K562 (cell line): ENCODE results near the gene GREB1.

ENCODE experiments used
- CTBP1 ChIP-seq: fragments of 450-650 bp; IDR thresholded peaks from 2 replicates; pipeline ENCODE4 v1.6.1; 2016; ENCODE audit warnings: borderline replicate concordance
- CTCF ChIP-seq, 3 experiments: IDR thresholded peaks in 2 of 3; conservative IDR thresholded peaks in 1 of 3; 2 replicates each; pipeline ENCODE4 v1.5.1; 2011 to 2012; ENCODE audit warnings: low read length in 3 of 3, mild to moderate bottlenecking in 3 of 3, control low read depth in 2 of 3, improper control_type of control experiment in 1 of 3, inconsistent platforms in 1 of 3, low read depth in 1 of 3, mixed read lengths in 1 of 3, moderate library complexity in 1 of 3; ENCODE audit not compliant: insufficient read depth in 2 of 3
- JUND ChIP-seq, 2 experiments: IDR thresholded peaks; 2 replicates in 1 of 2; 3 replicates in 1 of 2; pipeline ENCODE4 v1.6.1; 2011; ENCODE audit warnings: borderline replicate concordance in 2 of 2, low read depth in 2 of 2, low read length in 2 of 2, improper control_type of control experiment in 1 of 2, missing biosample characterization in 1 of 2, missing genetic modification characterization in 1 of 2, missing genetic modification reagents in 1 of 2
- MIER1 ChIP-seq: fragments of 450-650 bp; IDR thresholded peaks from 2 replicates; pipeline ENCODE4 v1.6.1; 2016; ENCODE audit warnings: antibody characterized with exemption, mild to moderate bottlenecking, low read depth
- TAF15 ChIP-seq: fragments of 200-400 bp; formaldehyde crosslinking; IDR thresholded peaks from 2 replicates; pipeline ENCODE4 v1.6.1; 2017; ENCODE audit warnings: mild to moderate bottlenecking, low read depth, low read length, moderate library complexity
- ZNF717 ChIP-seq: fragments of 250-450 bp; sonication (Bioruptor Pico); IDR thresholded peaks from 2 replicates; pipeline ENCODE4 v1.5.0; 2021

- TF ChIP-seq CTBP1 = no peak
- no peak for TF ChIP-seq ZNF717 (CRISPR knock-in tag)
- TF ChIP-seq JUND (IDR thresholded peaks at IDR 0.05; ENCODE audit: borderline replicate concordance, low read depth, low read length) = no peak
- TF ChIP-seq JUND (tag; IDR thresholded peaks at IDR 0.05; ENCODE audit: borderline replicate concordance, low read depth, low read length) = no peak
- no peak for TF ChIP-seq MIER1
- no peak for TF ChIP-seq TAF15
- TF ChIP-seq CTCF (IDR thresholded peaks at IDR 0.05 in 2 of 3, conservative IDR thresholded peaks at IDR 0.05 in 1 of 3; ENCODE audit: insufficient read depth in 2 of 3, low read depth in 1 of 3, low read length in 3 of 3) = no peak
Measured at GRCh38 chr2:11540148-11540995, 6.5 kb downstream of the GREB1 start.
